Glomerular visceral epithelial cell (primary cell): ENCODE measurements around the gene LRRN2.
"Not testable (repeated sequence)": the region's sequence is repeated elsewhere in the genome, so short reads cannot be mapped to it uniquely, and the experiment has no call there.

Source experiments
- DNase-seq: peaks from one replicate; pipeline ENCODE4 v3.0.0-alpha.2; 2016; ENCODE audit errors: extremely low spot score

Gene LRRN2

GRCh38 chr1:204630132-204630905, 55.2 kb downstream of the LRRN2 start:
- DNase-seq, result no peak

GRCh38 chr1:204629459-204629858, 56.1 kb downstream of the LRRN2 start:
- not testable (repeated sequence) for DNase-seq

- DNase-seq, result no peak
Observed at GRCh38 chr1:204628868-204629267, 56.7 kb downstream of the LRRN2 start.

- DNase-seq, result no peak
Observed at GRCh38 chr1:204627436-204627835, 58.1 kb downstream of the LRRN2 start.

GRCh38 chr1:204626381-204626780, 59.2 kb downstream of the LRRN2 start:
- DNase-seq, result no peak

GRCh38 chr1:204624631-204625216, 60.8 kb downstream of the LRRN2 start:
- no peak for DNase-seq

GRCh38 chr1:204623894-204624361, 61.6 kb downstream of the LRRN2 start:
- DNase-seq, result no peak

- DNase-seq, result peak; percentile 46
Observed at GRCh38 chr1:204623365-204623893, 62.1 kb downstream of the LRRN2 start.

- DNase-seq, result no peak
Observed at GRCh38 chr1:204621996-204622395, 63.5 kb downstream of the LRRN2 start.

GRCh38 chr1:204621396-204621795, 64.1 kb downstream of the LRRN2 start:
- no peak for DNase-seq

GRCh38 chr1:204619721-204620120, 65.8 kb downstream of the LRRN2 start:
- DNase-seq, result no peak

- no peak for DNase-seq
Observed at GRCh38 chr1:204618148-204618760, 67.3 kb downstream of the LRRN2 start.

GRCh38 chr1:204617256-204618147, 68.0 kb downstream of the LRRN2 start:
- no peak for DNase-seq

- DNase-seq, result no peak
Observed at GRCh38 chr1:204616641-204617040, 68.9 kb downstream of the LRRN2 start.

GRCh38 chr1:204615881-204616280, 69.7 kb downstream of the LRRN2 start:
- no peak for DNase-seq

- no peak for DNase-seq
Observed at GRCh38 chr1:204613636-204614035, 71.9 kb downstream of the LRRN2 start.

- no peak for DNase-seq
Observed at GRCh38 chr1:204612326-204612725, 73.2 kb downstream of the LRRN2 start.

GRCh38 chr1:204611036-204611435, 74.5 kb downstream of the LRRN2 start:
- DNase-seq, result no peak

- DNase-seq, result no peak
Observed at GRCh38 chr1:204607910-204608309, 77.6 kb downstream of the LRRN2 start.

GRCh38 chr1:204605791-204606190, 79.7 kb downstream of the LRRN2 start:
- DNase-seq, result no peak

GRCh38 chr1:204602871-204603542, 82.5 kb downstream of the LRRN2 start:
- DNase-seq, result no peak
